Left lung (tissue), 10 donors: ENCODE measurements around the gene DLX1. TPM values are rescaled to one million over a fixed set of nuclear protein-coding genes. Genes with fewer than 3 reads are reported as not detected.
"Not testable (repeated sequence)": the region's sequence is repeated elsewhere in the genome, so short reads cannot be mapped to it uniquely, and the experiment has no call there.

Experiments
- ATAC-seq: fragments of 200-7000 bp; cut with Tn5 transposase; one replicate; pipeline ENCODE4 v1.9.1; 2020; ENCODE audit warnings: moderate library complexity
- DNase-seq, 4 donors: peaks; one replicate each; pipeline ENCODE4 v3.0.0-alpha.2; 2013 to 2020
- H3K27ac ChIP-seq, 2 donors: fragments of 200-600 bp; sonication (generic) in 1 of 2; one replicate each; pipeline versions ENCODE4 v1.5.0 to v1.8.0; 2020 to 2021
- H3K27me3 ChIP-seq, 2 donors: fragments of 200-600 bp; sonication (generic) in 1 of 2; one replicate each; pipeline versions ENCODE4 v1.5.0 to v1.8.0; 2020 to 2021
- H3K36me3 ChIP-seq, 2 donors: fragments of 200-600 bp; sonication (generic) in 1 of 2; one replicate each; pipeline versions ENCODE4 v1.5.0 to v1.8.0; 2020 to 2021
- H3K4me1 ChIP-seq, 2 donors: fragments of 200-600 bp; one replicate each; pipeline ENCODE4 v1.8.0; 2021
- H3K4me3 ChIP-seq, 2 donors: fragments of 200-600 bp; sonication (generic) in 1 of 2; one replicate each; pipeline versions ENCODE4 v1.5.0 to v1.8.0; 2020 to 2021; ENCODE audit warnings: mild to moderate bottlenecking in 1 of 2
- H3K9me3 ChIP-seq, 2 donors: fragments of 200-600 bp; sonication (generic) in 1 of 2; one replicate each; pipeline versions ENCODE4 v1.5.0 to v1.8.0; 2020 to 2021
- CTCF ChIP-seq, 2 donors: fragments of 200-600 bp; sonication (generic) in 1 of 2; IDR thresholded peaks; one replicate each; pipeline versions ENCODE4 v1.5.0 to v1.8.0; 2021; ENCODE audit warnings: antibody characterized with exemption in 2 of 2
- intact Hi-C, 2 donors: fragments of 100-400 bp; cut with DNase I; formaldehyde crosslinking; loops; one replicate each; pipeline versions ENCODE4 v1.11.2 to v1.14.2; 2022
- polyA plus RNA-seq, 6 donors: library from polyadenylated mRNA; unstranded; fragments of 120-200 nt; gene quantifications; one replicate each; pipeline ENCODE4 v1.2.1, GENCODE V29; 2013; ENCODE audit not compliant: insufficient read length in 6 of 6
- total RNA-seq, 2 donors: library from RNA; stranded (reverse); fragmentation: NEBNext Ultra II Directional; extraction: Animal tissue kit (Norgen Biotek cat#: 25700); gene quantifications; one replicate each; pipeline ENCODE4 v1.2.1, GENCODE V29; 2021
- donor health status: DM: no; HTN: yes; CAD: no.
- donor health status: DM: no; HTN: no; CAD: no.

Gene DLX1
- total and polyA plus RNA-seq, 8 donors, result 0.09 to 0.11 TPM; not detected in 6

GRCh38 chr2:172137943-172138342 is 52.6 kb downstream of the DLX1 start:
- H3K4me3 ChIP-seq, result no peak overlapping the region
- H3K4me1 ChIP-seq, result no peaks in the 10 kb centered on the region
- ATAC-seq, result no peak
- no peaks in the 10 kb centered on the region for H3K9me3 ChIP-seq
- H3K27me3 ChIP-seq, result peaks cover 0 to 6% of the 10 kb centered on the region in 2 donors
- intact Hi-C loops, result no loop called here
- no peaks in the 10 kb centered on the region for H3K36me3 ChIP-seq
- no peak overlapping the region for H3K27ac ChIP-seq
- no peak for TF ChIP-seq CTCF (IDR thresholded peaks at IDR 0.05)
- DNase-seq, result no peak

GRCh38 chr2:172138727-172139126 is 53.4 kb downstream of the DLX1 start:
- ATAC-seq, H3K36me3 ChIP-seq, H3K4me1 ChIP-seq, H3K9me3 ChIP-seq, DNase-seq, H3K27me3 ChIP-seq, intact Hi-C loops, H3K27ac ChIP-seq, H3K4me3 ChIP-seq: not testable (repeated sequence)

Other genes with a start within 250 kb of the DLX1 start
- gene SLC25A12, start 191.3 kb upstream of the DLX1 start, total RNA-seq, result 10 to 100 TPM; 10.1 to 14.5 TPM
- gene SLC25A12, start 191.3 kb upstream of the DLX1 start, polyA plus RNA-seq, result 10 to 100 TPM; 24.5 to 32.2 (median 26.5) TPM
- gene HAT1, start 163.0 kb upstream of the DLX1 start, total RNA-seq, result 10 to 100 TPM; 29.7 to 41.0 TPM
- gene HAT1, start 163.0 kb upstream of the DLX1 start, polyA plus RNA-seq, result 10 to 100 TPM; 53.2 to 70.6 (median 63.2) TPM
- 1 to 10 TPM; 2.8 to 4.6 TPM for gene METAP1D, start 85.6 kb upstream of the DLX1 start, total RNA-seq
- 10 to 100 TPM; 17.5 to 24.4 (median 21.5) TPM for gene METAP1D, start 85.6 kb upstream of the DLX1 start, polyA plus RNA-seq
- not detected for gene DLX2, start 17.4 kb downstream of the DLX1 start, total RNA-seq
- not detected for gene DLX2, start 17.4 kb downstream of the DLX1 start, polyA plus RNA-seq